ENCODE measurements around the gene RAB20.

DNA sequence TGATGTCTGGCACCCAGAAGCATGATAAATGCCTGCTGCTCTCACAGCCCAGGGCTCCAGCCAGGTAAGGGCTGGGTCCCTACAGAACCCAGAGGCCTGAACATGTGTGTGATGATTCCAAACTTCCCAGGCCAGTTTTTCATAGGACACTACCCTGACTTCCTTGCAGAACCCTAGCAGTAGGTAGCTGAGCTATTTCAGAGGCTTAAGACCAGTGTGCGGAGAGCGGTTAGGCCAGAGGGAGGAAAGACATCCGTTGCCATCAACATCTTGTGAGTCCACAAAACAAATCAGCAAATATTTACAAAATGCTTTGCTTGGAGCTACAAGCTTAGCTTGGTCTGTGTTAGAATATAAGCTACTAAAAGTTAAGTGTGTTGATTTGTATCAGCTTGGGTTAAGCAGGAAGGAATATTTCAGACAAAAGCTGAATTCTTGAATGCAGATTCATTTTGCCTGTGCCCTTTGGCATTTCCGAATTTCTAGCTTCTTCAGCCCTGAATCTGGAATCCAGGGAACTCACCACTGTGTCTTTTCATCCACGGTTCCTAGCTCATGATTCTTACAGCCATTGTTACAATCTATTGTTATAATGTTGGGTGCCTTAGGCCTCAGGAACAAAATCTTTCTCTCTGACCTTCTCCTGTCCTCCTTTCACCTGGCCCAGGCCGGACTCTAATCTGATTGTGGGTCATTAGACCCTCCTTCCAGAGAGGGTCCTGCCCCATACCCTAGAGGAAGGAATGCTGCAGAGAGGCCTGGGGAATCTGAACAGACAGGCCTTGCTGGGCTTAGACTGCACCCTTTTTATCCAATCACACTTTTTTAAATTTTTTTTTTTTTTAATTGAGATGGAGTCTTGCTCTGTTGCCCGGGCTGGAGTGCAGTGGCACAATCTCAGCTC, 12.4 kb downstream of the RAB20 start:
- TF ChIP-seq POLR2AphosphoS5 (IDR thresholded peaks at IDR 0.05) = no peak
- TF ChIP-seq, protein P1, sequence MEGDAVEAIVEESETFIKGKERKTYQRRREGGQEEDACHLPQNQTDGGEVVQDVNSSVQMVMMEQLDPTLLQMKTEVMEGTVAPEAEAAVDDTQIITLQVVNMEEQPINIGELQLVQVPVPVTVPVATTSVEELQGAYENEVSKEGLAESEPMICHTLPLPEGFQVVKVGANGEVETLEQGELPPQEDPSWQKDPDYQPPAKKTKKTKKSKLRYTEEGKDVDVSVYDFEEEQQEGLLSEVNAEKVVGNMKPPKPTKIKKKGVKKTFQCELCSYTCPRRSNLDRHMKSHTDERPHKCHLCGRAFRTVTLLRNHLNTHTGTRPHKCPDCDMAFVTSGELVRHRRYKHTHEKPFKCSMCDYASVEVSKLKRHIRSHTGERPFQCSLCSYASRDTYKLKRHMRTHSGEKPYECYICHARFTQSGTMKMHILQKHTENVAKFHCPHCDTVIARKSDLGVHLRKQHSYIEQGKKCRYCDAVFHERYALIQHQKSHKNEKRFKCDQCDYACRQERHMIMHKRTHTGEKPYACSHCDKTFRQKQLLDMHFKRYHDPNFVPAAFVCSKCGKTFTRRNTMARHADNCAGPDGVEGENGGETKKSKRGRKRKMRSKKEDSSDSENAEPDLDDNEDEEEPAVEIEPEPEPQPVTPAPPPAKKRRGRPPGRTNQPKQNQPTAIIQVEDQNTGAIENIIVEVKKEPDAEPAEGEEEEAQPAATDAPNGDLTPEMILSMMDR (IDR thresholded peaks at IDR 0.05; ENCODE audit: poor library complexity, severe bottlenecking) = no peak
- TF ChIP-seq, protein P2, sequence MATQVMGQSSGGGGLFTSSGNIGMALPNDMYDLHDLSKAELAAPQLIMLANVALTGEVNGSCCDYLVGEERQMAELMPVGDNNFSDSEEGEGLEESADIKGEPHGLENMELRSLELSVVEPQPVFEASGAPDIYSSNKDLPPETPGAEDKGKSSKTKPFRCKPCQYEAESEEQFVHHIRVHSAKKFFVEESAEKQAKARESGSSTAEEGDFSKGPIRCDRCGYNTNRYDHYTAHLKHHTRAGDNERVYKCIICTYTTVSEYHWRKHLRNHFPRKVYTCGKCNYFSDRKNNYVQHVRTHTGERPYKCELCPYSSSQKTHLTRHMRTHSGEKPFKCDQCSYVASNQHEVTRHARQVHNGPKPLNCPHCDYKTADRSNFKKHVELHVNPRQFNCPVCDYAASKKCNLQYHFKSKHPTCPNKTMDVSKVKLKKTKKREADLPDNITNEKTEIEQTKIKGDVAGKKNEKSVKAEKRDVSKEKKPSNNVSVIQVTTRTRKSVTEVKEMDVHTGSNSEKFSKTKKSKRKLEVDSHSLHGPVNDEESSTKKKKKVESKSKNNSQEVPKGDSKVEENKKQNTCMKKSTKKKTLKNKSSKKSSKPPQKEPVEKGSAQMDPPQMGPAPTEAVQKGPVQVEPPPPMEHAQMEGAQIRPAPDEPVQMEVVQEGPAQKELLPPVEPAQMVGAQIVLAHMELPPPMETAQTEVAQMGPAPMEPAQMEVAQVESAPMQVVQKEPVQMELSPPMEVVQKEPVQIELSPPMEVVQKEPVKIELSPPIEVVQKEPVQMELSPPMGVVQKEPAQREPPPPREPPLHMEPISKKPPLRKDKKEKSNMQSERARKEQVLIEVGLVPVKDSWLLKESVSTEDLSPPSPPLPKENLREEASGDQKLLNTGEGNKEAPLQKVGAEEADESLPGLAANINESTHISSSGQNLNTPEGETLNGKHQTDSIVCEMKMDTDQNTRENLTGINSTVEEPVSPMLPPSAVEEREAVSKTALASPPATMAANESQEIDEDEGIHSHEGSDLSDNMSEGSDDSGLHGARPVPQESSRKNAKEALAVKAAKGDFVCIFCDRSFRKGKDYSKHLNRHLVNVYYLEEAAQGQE (IDR thresholded peaks at IDR 0.05; ENCODE audit: borderline replicate concordance) = no peak
- no peak for TF ChIP-seq EP300 (conservative IDR thresholded peaks at IDR 0.05; ENCODE audit: poor library complexity, severe bottlenecking)
